GM13977 (cell line): Measurements from ENCODE around the gene TKTL1.
"Not testable (repeated sequence)": the region's sequence is repeated elsewhere in the genome, so short reads cannot be mapped to it uniquely, and the experiment has no call there.

ENCODE experiments used
- DNase-seq: peaks from one replicate; pipeline ENCODE4 v3.0.0; 2012; ENCODE audit warnings: low spot score
- in situ Hi-C: fragments of 300-500 bp; cut with MboI; formaldehyde crosslinking; loops from one replicate; pipeline ENCODE4 v1.12.0; 2022; ENCODE audit warnings: low sequenced_read_pairs, low pct_unique_long_range_greater_than_20kb, mixed read lengths, inconsistent platforms; ENCODE audit not compliant: unreplicated experiment
- TF ChIP-seq, protein P1 (sequence below): IDR thresholded peaks from 2 replicates; pipeline ENCODE4 v1.5.1; 2012; ENCODE audit warnings: mild to moderate bottlenecking, control low read depth; ENCODE audit not compliant: insufficient read depth; ENCODE audit errors: extremely low read depth, missing control alignments

TKTL1 gene

DNA sequence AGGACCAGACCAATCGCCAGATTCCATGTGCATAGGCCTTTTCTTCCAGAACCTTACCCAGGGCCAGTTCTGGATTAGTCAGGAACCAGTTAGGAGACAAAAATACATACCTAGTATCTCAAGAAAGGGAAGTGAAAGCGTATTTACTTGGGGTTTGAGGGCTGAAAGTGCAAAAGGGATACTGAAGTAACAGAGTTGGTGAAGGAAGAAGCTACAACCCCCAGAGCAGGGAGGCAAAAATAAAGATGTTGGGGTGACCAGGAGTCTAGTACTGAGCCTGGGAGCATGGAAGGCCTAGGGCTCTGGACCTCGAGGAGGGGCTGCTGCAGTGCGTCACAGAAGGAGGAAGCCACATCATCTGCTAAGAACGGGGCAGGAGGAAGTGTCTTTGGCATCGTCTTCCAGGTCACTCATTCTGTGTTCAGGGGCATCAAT, 38.3 kb downstream of the TKTL1 start:
- peak; percentile 45 for DNase-seq
- in situ Hi-C loops: no loop called here
- TF ChIP-seq, protein P1, sequence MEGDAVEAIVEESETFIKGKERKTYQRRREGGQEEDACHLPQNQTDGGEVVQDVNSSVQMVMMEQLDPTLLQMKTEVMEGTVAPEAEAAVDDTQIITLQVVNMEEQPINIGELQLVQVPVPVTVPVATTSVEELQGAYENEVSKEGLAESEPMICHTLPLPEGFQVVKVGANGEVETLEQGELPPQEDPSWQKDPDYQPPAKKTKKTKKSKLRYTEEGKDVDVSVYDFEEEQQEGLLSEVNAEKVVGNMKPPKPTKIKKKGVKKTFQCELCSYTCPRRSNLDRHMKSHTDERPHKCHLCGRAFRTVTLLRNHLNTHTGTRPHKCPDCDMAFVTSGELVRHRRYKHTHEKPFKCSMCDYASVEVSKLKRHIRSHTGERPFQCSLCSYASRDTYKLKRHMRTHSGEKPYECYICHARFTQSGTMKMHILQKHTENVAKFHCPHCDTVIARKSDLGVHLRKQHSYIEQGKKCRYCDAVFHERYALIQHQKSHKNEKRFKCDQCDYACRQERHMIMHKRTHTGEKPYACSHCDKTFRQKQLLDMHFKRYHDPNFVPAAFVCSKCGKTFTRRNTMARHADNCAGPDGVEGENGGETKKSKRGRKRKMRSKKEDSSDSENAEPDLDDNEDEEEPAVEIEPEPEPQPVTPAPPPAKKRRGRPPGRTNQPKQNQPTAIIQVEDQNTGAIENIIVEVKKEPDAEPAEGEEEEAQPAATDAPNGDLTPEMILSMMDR: no peak

DNA sequence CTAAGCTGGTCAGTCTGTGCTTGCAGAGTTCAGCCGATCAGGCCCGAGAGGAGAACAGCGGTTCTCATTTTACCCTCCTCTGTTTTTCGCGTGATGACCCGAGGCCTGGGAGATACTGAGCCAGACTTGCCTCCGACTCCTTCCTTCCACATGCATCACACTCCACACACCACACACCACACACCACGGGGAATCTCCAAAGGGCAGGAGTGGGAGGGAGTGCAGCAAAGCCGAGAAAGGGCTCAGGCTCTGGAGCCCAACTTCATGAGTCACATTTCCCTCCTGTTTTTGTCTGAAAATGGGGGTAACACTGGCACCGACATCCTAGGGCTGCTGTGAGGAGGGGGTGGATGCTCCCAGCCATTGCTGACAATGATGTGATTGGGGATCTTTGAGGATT, 38.9 kb downstream of the TKTL1 start:
- in situ Hi-C loops: no loop called here
- no peak for DNase-seq
- TF ChIP-seq, protein P1: no peak

DNA sequence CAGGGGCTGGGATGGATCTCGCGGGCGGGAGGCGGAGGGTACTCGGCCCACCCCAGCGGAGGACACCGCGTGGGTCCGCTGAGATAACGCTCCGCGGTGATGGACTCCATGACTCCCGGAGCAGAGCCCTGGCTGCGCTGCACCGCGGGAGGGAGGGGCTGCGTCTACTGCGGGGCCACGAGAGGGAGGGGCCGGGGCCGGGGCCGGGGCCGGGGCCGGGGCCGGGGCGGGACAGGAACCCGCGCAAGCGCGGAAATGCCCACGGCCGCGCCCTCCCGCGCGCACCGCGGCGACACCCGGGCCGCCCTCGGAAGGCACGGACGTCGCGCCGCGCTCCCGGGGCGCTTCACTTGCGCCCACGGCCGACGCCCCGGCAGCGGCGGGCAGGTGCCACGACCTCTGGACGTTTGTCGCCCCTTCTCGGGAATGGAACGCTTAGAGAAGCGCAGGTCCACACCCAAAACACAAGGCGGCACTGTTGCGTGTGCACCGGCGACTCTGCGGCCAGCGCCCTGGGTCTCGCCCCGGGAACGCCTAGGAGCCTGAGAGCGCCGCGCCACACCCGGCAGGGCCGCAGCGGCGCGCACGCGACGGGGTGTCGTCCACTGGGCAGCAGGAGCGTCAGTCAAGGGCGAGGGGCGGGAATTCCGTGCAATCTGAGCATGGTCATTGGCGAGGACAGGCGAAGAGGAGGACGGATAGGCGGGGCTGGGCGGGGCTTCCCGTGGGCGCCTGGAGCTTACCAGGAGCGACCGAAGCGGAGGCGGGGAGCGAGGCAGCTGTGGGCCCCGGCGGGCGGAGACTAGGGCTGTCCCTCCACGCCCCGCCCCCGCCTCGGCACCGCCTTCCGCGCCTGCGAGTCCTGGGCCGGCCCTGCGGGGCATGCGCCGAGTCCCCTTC, 46.1 kb downstream of the TKTL1 start:
- DNase-seq, in situ Hi-C loops: not testable (repeated sequence)

DNA sequence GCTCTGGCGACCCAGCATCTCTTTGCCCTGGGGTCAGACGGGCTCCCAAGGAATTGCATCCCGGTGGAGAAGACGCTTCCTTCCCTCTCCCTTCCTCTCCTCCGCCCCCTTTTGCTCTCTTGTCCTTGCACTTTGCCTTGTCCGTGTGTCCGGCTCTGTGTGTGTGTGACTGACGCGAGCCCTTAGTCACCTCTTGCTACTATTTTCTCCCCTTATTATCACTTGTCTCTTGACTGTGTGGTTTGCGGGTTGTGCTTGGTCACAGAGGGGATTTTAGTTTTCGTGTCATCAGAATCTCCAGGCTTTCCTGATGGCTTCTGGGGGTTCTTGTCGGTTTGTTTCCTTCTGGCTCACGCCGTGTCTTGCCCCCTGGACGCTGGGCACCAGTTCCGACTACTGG, 47.5 kb downstream of the TKTL1 start:
- DNase-seq, in situ Hi-C loops: not testable (repeated sequence)

DNA sequence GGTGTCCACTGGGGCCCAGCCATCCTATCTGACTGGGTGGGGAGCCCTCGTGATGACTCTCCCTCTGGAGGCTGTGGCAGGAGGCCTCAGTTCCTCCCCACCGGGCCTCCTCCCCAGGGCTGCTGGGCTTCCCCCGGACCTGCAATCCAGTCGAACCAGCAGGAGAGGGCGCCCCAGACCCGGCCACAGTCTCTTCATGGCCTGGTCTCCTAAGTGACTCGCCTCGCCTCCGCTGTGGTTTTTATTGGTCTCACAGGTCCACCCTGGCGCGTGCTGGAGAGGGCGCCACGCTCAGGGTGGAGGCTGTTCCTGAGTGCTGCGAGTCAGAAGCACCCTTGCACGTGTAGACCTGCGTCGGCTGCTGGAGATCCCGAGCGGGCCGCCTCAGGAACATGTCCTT, 48.0 kb downstream of the TKTL1 start:
- DNase-seq, in situ Hi-C loops: not testable (repeated sequence)

DNA sequence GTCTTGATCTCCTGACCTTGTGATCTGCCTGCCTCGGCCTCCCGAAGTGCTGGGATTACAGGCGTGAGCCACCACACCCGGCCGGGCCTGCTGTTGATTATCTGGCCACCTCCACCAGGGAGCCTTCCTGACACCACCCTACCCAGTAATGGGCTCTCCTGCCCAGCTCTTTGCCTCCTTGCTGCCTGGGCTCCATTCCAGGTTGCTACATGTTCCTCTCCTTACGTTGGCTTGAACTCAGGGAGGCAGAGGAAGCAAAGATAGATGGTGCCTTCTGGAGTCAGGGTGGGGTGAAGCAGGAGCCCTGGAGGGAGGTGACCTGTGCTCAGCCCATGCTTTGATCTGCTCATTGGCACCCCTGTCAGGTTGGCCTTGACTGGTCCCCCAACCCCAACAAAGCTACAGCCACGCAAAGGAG, 52.5 kb downstream of the TKTL1 start:
- TF ChIP-seq, protein P1: no peak
- DNase-seq: no peak
- in situ Hi-C loops: no loop called here

DNA sequence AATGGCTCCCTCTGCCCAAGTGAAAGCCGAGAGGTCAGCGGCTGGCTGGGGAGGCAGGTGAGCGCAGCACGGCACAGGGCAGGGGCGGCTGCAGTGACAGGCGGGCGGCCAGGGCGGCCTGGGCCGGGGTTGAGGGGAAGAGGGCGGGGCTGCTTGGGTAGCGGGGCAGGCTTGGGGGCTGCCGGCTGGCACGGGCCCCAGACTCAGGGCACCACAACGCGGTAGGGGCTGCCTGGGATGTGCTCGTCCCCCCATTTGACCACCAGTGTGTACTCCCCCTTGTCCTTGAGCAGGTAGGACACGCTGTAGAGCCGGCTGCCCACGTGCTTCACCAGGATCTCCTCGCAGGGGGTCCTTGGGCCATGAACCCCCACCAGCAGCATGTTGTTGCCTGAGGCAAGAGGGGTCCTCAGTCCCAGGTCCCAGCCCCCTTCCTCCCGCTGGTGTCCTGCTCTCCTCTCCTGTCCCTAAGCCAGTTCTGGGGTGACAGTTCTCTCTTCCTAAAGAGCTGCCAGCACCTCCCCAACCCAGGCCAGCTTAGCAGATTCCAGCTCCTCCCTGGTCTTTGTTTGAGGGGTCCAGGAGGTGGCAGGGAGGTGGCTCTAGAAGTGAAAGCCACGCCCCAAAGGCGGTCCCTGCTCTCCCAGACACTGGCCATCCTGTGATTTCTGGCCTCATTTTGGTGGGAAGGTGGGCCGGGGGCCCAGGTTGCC, 53.2 kb downstream of the TKTL1 start:
- TF ChIP-seq, protein P1: no peak
- DNase-seq: no peak
- in situ Hi-C loops: no loop called here

DNA sequence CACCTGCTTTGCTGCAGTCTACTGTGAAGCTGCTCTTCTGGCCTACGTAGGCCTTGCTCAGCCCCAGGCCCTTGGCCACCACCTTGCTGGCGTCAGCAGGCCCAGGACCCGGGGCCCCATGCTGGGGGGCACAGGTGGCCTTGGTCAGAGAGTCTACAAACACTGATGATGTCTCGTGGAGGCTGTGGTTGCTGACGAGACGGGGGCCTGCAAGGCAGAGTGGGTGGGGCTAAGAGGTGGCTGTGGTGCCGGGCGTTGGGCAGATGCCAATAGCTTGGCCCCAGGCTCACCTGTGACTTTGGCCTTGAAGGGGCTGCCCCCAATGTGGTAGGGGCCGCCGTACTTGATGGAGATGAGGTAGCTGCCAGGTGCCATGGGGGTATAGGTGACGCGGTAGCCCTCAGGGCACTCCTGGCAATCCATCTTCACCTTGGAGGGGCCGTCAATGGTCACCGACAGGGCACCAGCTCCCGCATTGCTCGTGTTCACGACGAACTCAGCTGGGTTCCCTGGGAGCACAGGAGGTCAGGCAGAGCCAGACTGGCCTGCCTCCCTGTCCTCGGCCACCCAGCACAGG, 53.9 kb downstream of the TKTL1 start:
- in situ Hi-C loops: no loop called here

More for the DNA sequence above, 53.9 kb downstream of the TKTL1 start:
- DNase-seq: no peak
- TF ChIP-seq, protein P1: no peak
